Measurements from ENCODE around the gene GATAD1.
"Not testable (repeated sequence)": the region's sequence is repeated elsewhere in the genome, so short reads cannot be mapped to it uniquely, and the experiment has no call there.

GATAD1 gene

GRCh38 chr7:92460510-92460909 is 13.2 kb downstream of the GATAD1 start:
- Mint-ChIP-seq H3K36me3 (ENCODE audit: low read depth) (peaks cover 24% of the 10 kb centered on the region), H3K27me3 (no peaks in the 10 kb centered on the region), H3K4me1 (ENCODE audit: low read depth) (peaks cover 2% of the 10 kb centered on the region), H3K9me3 (no peaks in the 10 kb centered on the region), H3K4me3 (no peak overlapping the region), H3K27ac (no peak overlapping the region)
- no peak for DNase-seq

DNA sequence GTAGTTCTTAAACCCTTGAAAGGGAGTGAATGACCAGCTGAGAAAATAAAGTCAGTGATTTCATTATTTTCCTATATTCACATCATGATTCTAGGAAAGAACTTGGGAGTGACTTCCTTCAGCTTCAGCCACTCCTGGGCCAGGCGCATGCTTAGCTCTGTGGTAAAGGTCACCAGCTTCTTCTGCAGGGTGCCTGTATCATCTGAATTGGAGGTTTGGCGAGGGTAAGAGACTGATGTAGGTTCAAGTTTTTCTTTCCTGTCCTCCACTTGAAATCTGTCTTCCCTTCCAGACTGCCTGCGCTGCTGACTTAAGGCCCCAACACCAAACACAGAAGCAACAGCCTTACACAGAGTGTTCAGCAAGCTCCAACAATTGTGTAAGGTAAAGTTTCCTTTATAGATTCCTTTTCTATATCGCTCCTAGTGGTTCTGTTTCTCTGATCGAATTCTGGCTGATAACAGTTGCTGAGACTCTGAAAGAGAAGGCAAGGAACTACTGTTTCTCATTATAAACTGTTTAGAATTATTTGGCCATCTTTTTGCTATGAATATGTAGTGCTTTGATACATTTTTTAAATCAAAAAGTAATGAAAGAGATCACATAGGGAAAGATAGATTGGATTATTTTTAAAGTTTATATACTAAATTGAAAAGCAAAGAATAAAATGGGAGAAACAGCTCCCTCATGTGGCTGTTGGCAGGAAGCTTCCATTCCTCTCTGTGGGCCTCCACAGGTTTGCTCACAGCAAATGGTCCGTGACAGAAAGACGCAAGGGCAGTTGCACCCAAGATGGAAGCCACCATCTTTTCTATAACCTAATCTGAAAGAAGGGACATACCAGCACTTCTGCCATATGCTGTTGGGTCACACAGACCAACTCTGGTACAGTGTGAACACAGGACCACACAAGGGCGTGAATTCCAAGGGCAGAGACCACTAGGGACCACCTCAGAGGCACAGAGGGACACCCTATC is 14.0 kb downstream of the GATAD1 start:
- Mint-ChIP-seq H3K36me3 (ENCODE audit: low read depth) (peaks cover 16% of the 10 kb centered on the region), H3K4me3 (no peak overlapping the region), H3K27me3 (no peaks in the 10 kb centered on the region), H3K9me3 (no peaks in the 10 kb centered on the region), H3K4me1 (ENCODE audit: low read depth) (peaks cover 2% of the 10 kb centered on the region), H3K27ac (no peak overlapping the region)
- no peak for DNase-seq

GRCh38 chr7:92462560-92462959 is 15.3 kb downstream of the GATAD1 start:
- H3K4me1 Mint-ChIP-seq (ENCODE audit: low read depth) = peaks cover 2% of the 10 kb centered on the region
- no peaks in the 10 kb centered on the region for H3K27me3 Mint-ChIP-seq
- no peak overlapping the region for H3K27ac Mint-ChIP-seq
- peaks cover 11% of the 10 kb centered on the region for H3K36me3 Mint-ChIP-seq (ENCODE audit: low read depth)
- H3K9me3 Mint-ChIP-seq = no peaks in the 10 kb centered on the region
- H3K4me3 Mint-ChIP-seq = no peak overlapping the region
- no peak for DNase-seq

DNA sequence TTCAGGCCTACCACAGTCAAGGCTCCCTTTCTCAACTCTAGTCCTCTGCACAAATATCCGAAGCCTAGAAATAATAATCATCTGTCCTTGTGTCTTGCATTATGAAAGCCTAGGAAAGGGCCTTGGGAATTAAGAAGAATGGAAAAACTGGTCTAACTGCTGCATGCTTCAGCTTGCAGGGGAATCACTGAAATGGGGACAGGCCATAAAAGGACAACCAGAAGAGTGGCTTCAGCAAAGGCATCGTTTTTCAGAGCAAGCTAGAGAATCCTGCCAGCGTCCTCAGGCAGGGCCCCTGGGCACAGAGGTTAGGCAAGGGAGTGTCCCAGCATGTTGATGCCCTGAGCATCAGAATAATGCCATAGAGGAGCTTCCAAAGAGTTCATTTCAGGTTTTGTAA is 17.2 kb downstream of the GATAD1 start:
- Mint-ChIP-seq H3K4me1 (ENCODE audit: low read depth) (peaks cover 2% of the 10 kb centered on the region), H3K9me3 (peaks cover 7% of the 10 kb centered on the region), H3K36me3 (ENCODE audit: low read depth) (peaks cover 9% of the 10 kb centered on the region), H3K4me3 (no peak overlapping the region), H3K27me3 (no peaks in the 10 kb centered on the region), H3K27ac (no peak overlapping the region)
- no peak for DNase-seq

- H3K27me3 Mint-ChIP-seq = no peaks in the 10 kb centered on the region
- peaks cover 7% of the 10 kb centered on the region for H3K9me3 Mint-ChIP-seq
- no peak for DNase-seq
- peaks cover under 1% of the 10 kb centered on the region for H3K4me1 Mint-ChIP-seq (ENCODE audit: low read depth)
- H3K27ac Mint-ChIP-seq = no peak overlapping the region
- H3K4me3 Mint-ChIP-seq = no peak overlapping the region
- peaks cover 9% of the 10 kb centered on the region for H3K36me3 Mint-ChIP-seq (ENCODE audit: low read depth)
These were observed 19.4 kb downstream of the GATAD1 start for GRCh38 chr7:92466682-92467081.

- not testable (repeated sequence) for H3K27ac Mint-ChIP-seq; H3K4me3 Mint-ChIP-seq; DNase-seq; H3K9me3 Mint-ChIP-seq; H3K27me3 Mint-ChIP-seq; H3K4me1 Mint-ChIP-seq (ENCODE audit: low read depth); H3K36me3 Mint-ChIP-seq (ENCODE audit: low read depth)
These were observed 21.3 kb downstream of the GATAD1 start for GRCh38 chr7:92468589-92468988.

DNA sequence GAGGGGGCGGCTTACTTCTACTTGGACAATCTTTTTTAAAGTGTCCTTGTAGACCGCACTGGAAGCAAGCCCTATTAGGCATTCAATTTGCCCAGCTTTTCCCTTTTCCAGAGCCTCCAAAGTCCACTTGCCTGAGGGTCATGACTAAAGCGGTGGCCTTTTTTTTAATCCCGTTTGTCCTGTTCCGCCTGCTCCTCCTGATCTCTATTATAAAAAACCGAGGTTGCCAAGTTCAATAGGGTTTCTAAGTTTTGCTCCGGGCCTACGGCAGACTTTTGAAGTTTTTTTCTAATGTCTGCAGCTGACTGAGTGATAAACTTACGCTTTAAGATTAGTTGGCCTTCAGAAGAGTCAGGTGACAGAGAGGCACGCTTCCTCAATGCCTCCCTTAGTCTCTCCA is 26.7 kb downstream of the GATAD1 start:
- not testable (repeated sequence) for H3K27me3 Mint-ChIP-seq; DNase-seq; H3K27ac Mint-ChIP-seq; H3K9me3 Mint-ChIP-seq; H3K4me3 Mint-ChIP-seq; H3K36me3 Mint-ChIP-seq (ENCODE audit: low read depth); H3K4me1 Mint-ChIP-seq (ENCODE audit: low read depth)

DNA sequence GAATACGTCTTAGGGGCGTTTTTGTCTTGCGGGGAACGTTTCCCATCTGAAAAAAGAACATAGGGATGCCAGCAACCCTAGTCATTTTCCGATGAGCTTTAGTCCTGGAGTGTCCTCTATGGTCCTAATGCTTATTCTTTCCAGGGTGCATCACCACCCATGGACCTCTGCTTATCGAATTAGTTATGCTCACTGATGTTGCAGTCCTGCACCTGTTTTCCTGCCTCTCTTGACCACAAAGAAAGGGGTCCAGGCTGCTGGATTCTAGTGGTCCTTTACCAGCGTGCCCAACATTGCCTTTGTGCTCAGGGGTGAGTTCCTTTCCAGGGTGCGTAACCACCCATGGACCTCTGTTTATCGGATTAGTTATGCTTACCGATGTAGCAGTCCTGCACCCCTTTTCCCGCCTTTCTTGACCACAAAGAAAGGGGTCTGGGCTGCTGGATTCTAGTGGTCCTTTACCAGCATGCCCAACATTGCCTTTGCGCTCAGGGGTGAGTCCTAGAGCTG is 28.0 kb downstream of the GATAD1 start:
- H3K27me3 Mint-ChIP-seq = not testable (repeated sequence)

DNA sequence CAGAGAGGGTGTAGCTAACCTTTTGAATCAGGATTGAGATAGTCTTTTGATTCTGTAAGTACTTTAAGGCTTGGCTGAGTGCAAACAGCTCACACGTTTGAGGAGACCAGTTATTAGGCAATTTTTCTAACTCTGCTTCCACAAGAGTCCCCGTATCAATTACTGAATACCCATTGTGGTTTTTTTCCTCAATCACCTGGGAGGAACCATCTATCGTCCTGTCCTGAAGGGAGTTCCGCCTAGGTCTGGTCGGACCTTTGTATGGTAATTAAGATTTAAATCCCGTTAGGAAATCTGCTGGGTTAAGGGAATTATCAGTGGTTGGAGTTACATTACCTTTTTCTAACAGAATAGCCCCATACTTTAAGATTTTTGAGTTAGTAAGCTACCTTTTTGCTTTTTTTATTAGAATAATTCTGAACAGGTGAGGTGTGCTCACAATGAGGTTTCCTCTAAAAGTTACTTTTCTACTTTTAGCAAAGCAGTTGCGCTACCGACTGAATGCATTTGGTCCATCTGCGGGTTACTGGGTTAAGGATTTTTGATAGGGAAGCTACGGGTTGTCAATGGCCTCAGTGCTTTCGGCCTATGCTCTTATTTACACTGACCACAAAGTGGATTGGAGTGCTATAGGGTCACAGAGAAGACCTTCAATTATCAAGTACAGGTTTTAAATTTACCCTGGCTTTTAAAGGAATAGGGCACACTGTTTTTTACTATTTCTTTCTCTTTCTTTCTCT is 28.7 kb downstream of the GATAD1 start:
- H3K4me3 Mint-ChIP-seq; DNase-seq; H3K27me3 Mint-ChIP-seq; H3K27ac Mint-ChIP-seq; H3K4me1 Mint-ChIP-seq (ENCODE audit: low read depth); H3K36me3 Mint-ChIP-seq (ENCODE audit: low read depth); H3K9me3 Mint-ChIP-seq: not testable (repeated sequence)

More for the DNA sequence above, 28.0 kb downstream of the GATAD1 start:
- not testable (repeated sequence) for H3K4me1 Mint-ChIP-seq (ENCODE audit: low read depth); H3K4me3 Mint-ChIP-seq; H3K9me3 Mint-ChIP-seq; H3K27ac Mint-ChIP-seq; H3K36me3 Mint-ChIP-seq (ENCODE audit: low read depth); DNase-seq

- not testable (repeated sequence) for H3K27me3 Mint-ChIP-seq; H3K4me1 Mint-ChIP-seq (ENCODE audit: low read depth); DNase-seq; H3K9me3 Mint-ChIP-seq; H3K4me3 Mint-ChIP-seq; H3K36me3 Mint-ChIP-seq (ENCODE audit: low read depth); H3K27ac Mint-ChIP-seq
These were observed 30.4 kb downstream of the GATAD1 start, which contains the start of gene ERVW-1 for GRCh38 chr7:92477681-92478080. Gene ERVW-1, minus strand, starts transcription at chr7:92477946. Its CDS starts 7,565 bp downstream, at chr7:92470381.

DNA sequence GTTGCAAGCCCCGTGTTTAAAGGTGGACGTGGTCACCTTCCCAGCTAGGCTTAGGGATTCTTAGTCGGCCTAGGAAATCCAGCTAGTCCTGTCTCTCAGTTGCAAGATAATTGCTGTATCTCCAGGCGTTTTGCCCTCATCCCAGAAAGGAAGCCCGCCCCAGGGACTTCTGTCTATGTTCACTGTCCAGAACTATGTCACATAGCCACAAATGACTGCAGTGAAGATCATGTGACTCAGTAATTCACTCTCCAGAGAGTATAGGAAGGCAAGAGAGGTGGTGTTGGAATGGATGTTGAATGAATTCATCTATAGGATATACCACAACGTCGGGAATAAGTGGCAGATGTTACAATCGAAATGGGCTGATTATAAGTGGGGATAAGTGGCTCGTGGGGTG is 30.8 kb downstream of the GATAD1 start:
- Mint-ChIP-seq H3K4me3 (no peak overlapping the region), H3K9me3 (no peaks in the 10 kb centered on the region), H3K27me3 (no peaks in the 10 kb centered on the region), H3K36me3 (ENCODE audit: low read depth) (peaks cover 2% of the 10 kb centered on the region), H3K27ac (no peak overlapping the region), H3K4me1 (ENCODE audit: low read depth) (no peaks in the 10 kb centered on the region)
- DNase-seq = no peak

- H3K27me3 Mint-ChIP-seq = no peaks in the 10 kb centered on the region
- no peak for DNase-seq
- H3K36me3 Mint-ChIP-seq (ENCODE audit: low read depth) = peaks cover 2% of the 10 kb centered on the region
- no peaks in the 10 kb centered on the region for H3K4me1 Mint-ChIP-seq (ENCODE audit: low read depth)
- H3K4me3 Mint-ChIP-seq = no peak overlapping the region
- H3K27ac Mint-ChIP-seq = no peak overlapping the region
- no peaks in the 10 kb centered on the region for H3K9me3 Mint-ChIP-seq
These were observed 31.4 kb downstream of the GATAD1 start for GRCh38 chr7:92478711-92479110.

- not testable (repeated sequence) for H3K27me3 Mint-ChIP-seq; H3K9me3 Mint-ChIP-seq; DNase-seq; H3K27ac Mint-ChIP-seq; H3K36me3 Mint-ChIP-seq (ENCODE audit: low read depth); H3K4me1 Mint-ChIP-seq (ENCODE audit: low read depth); H3K4me3 Mint-ChIP-seq
These were observed 31.9 kb downstream of the GATAD1 start for GRCh38 chr7:92479146-92479545.

GRCh38 chr7:92483624-92484023 is 36.3 kb downstream of the GATAD1 start:
- H3K36me3 Mint-ChIP-seq (ENCODE audit: low read depth) = peaks cover 23% of the 10 kb centered on the region
- not testable (repeated sequence) for DNase-seq; H3K9me3 Mint-ChIP-seq; H3K27me3 Mint-ChIP-seq; H3K4me3 Mint-ChIP-seq; H3K27ac Mint-ChIP-seq; H3K4me1 Mint-ChIP-seq (ENCODE audit: low read depth)

DNA sequence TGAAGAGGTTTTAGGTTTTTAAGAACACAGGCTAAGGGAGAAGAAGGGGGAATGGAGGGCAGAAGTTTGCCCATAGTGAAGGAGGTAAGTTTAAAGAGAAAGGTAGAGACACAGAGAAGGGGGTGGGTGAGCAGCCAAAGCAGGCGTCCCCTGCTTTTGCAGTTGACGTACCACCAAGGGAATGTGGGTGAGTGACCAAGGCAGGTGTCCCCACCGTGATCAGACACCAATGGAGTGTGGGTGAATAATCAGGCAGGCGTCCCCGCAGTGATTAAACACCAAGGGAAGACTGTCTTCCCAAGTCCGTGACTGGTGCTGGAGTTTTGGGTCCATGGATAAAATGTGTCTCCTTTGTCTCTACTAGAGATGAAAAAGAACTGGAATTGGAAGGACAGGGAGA is 36.9 kb downstream of the GATAD1 start:
- H3K36me3 Mint-ChIP-seq (ENCODE audit: low read depth) = peaks cover 26% of the 10 kb centered on the region
- H3K9me3 Mint-ChIP-seq; H3K27me3 Mint-ChIP-seq; H3K4me3 Mint-ChIP-seq; DNase-seq; H3K4me1 Mint-ChIP-seq (ENCODE audit: low read depth); H3K27ac Mint-ChIP-seq: not testable (repeated sequence)
